Measurements from ENCODE around the gene SNAPC2.

Gene SNAPC2

GRCh38 chr19:7971553-7972520, 51.7 kb downstream of the SNAPC2 start:
- DNase-seq, result no peak

All from NCI-H1930 (cell line).